A549 (cell line): ENCODE measurements around the gene OR1L6. TPM values are rescaled to one million over a fixed set of nuclear protein-coding genes. Genes with fewer than 3 reads are reported as not detected.

Experiments used
- ATAC-seq, 2 experiments: fragments of 200-7000 bp in 1 of 2; fragments of >200 bp in 1 of 2; cut with Nextera tagmentation in 1 of 2; cut with Tn5 transposase in 1 of 2; 3 replicates each; pipeline versions ENCODE4 v1.8.0 to v1.9.1; 2018 to 2020; ENCODE audit warnings: mild to moderate bottlenecking in 1 of 2, moderate library complexity in 1 of 2
- CTCF ChIA-PET: fragments of 300-600 bp; sonication (Branson Sonifier 250); formaldehyde crosslinking; extraction: SDS; loops from one replicate; lab custom pipeline; 2021; ENCODE audit warnings: antibody characterized with exemption, inconsistent platforms; lab: Yijun Ruan, JAX
- POLR2A ChIA-PET: fragments of 350-600 bp; formaldehyde crosslinking; extraction: SDS; loops from one replicate; lab custom pipeline; 2021; ENCODE audit warnings: antibody characterized with exemption, inconsistent platforms; lab: Yijun Ruan, JAX
- DNase-seq, 2 experiments: peaks; one replicate each; pipeline versions ENCODE4 v3.0.0 to v3.0.0-alpha.2; 2011 to 2016; ENCODE audit warnings: low read depth in 1 of 2, low spot score in 1 of 2
- FAIRE-seq: peaks from 2 replicates; lab custom pipeline; 2011; peaks lifted over from hg19 to GRCh38; lab: Jason Lieb, UNC
- H3K27ac ChIP-seq, 2 experiments: fragments of >200 bp; sonication (Bioruptor Twin); formaldehyde crosslinking; 3 replicates each; pipeline ENCODE4 v1.5.1; 2016 to 2017
- H3K4me1 ChIP-seq: fragments of >200 bp; sonication (Bioruptor Twin); formaldehyde crosslinking; 3 replicates; pipeline ENCODE4 v1.6.1; 2016
- H3K4me2 ChIP-seq: fragments of >200 bp; sonication (Bioruptor Twin); formaldehyde crosslinking; 3 replicates; pipeline ENCODE4 v1.6.1; 2016
- H3K4me3 ChIP-seq: fragments of >200 bp; sonication (Bioruptor Twin); formaldehyde crosslinking; 3 replicates; pipeline ENCODE4 v1.5.1; 2016
- H3K9me3 ChIP-seq: fragments of >200 bp; sonication (Bioruptor Twin); formaldehyde crosslinking; 3 replicates; pipeline ENCODE4 v1.6.1; 2016
- ATOH8 ChIP-seq: fragments of 250-450 bp; sonication (Bioruptor Pico); IDR thresholded peaks from 2 replicates; pipeline ENCODE4 v1.5.0; 2020; ENCODE audit warnings: low read depth, mild to moderate bottlenecking, moderate library complexity
- BCL3 ChIP-seq: fragments of >200 bp; sonication (Bioruptor Twin); formaldehyde crosslinking; IDR thresholded peaks from 3 replicates; pipeline ENCODE4 v1.6.1; 2016
- BHLHE40 ChIP-seq: IDR thresholded peaks from 2 replicates; pipeline ENCODE4 v1.6.1; 2012; ENCODE audit warnings: low read depth, low read length, inconsistent platforms
- CBX8 ChIP-seq: fragments of 200-600 bp; sonication (generic); IDR thresholded peaks from 2 replicates; pipeline ENCODE4 v1.6.1; 2016
- EHF ChIP-seq: fragments of 250-450 bp; sonication (Bioruptor Pico); IDR thresholded peaks from 2 replicates; pipeline ENCODE4 v1.5.0; 2020; ENCODE audit warnings: mild to moderate bottlenecking
- EHMT2 ChIP-seq: fragments of 200-600 bp; sonication (generic); IDR thresholded peaks from 2 replicates; pipeline ENCODE4 v1.6.1; 2016; ENCODE audit warnings: antibody characterized with exemption, low read depth, mild to moderate bottlenecking, moderate library complexity
- EP300 ChIP-seq, 2 experiments: fragments of >200 bp; sonication (Bioruptor Twin); formaldehyde crosslinking; IDR thresholded peaks; 2 replicates in 1 of 2; 3 replicates in 1 of 2; pipeline ENCODE4 v1.6.1; 2016 to 2017
- FOSB ChIP-seq: fragments of 250-450 bp; sonication (Bioruptor Pico); IDR thresholded peaks from 2 replicates; pipeline ENCODE4 v1.5.0; 2020; ENCODE audit warnings: mild to moderate bottlenecking, moderate library complexity
- FOSL2 ChIP-seq, 2 experiments: fragments of 450-650 bp in 1 of 2; fragments of >200 bp in 1 of 2; sonication (Bioruptor Twin) in 1 of 2; formaldehyde crosslinking; IDR thresholded peaks; 2 replicates each; pipeline versions ENCODE4 v1.5.0 to v1.6.1; 2016 to 2020; ENCODE audit warnings: mild to moderate bottlenecking in 1 of 2, moderate library complexity in 1 of 2
- FOXS1 ChIP-seq: fragments of 250-450 bp; sonication (Bioruptor Pico); IDR thresholded peaks from 2 replicates; pipeline ENCODE4 v1.5.0; 2020; ENCODE audit warnings: mild to moderate bottlenecking, moderate library complexity
- HEYL ChIP-seq: fragments of 250-450 bp; sonication (Bioruptor Pico); IDR thresholded peaks from 2 replicates; pipeline ENCODE4 v1.8.0; 2021; ENCODE audit warnings: mild to moderate bottlenecking, moderate library complexity
- HMGXB4 ChIP-seq: fragments of 250-450 bp; sonication (Bioruptor Pico); IDR thresholded peaks from 2 replicates; pipeline ENCODE4 v1.5.0; 2021; ENCODE audit warnings: mild to moderate bottlenecking, moderate library complexity, borderline replicate concordance
- HOXB5 ChIP-seq: fragments of 250-450 bp; sonication (Bioruptor Pico); IDR thresholded peaks from 2 replicates; pipeline ENCODE4 v1.5.0; 2020; ENCODE audit warnings: mild to moderate bottlenecking, moderate library complexity
- JUNB ChIP-seq: fragments of >200 bp; sonication (Bioruptor Twin); formaldehyde crosslinking; IDR thresholded peaks from 2 replicates; pipeline ENCODE4 v1.6.1; 2016
- KDM5A ChIP-seq: fragments of 200-600 bp; sonication (generic); IDR thresholded peaks from 2 replicates; pipeline ENCODE4 v1.6.1; 2016; ENCODE audit warnings: antibody characterized with exemption, mild to moderate bottlenecking
- MAFK ChIP-seq: fragments of 450-650 bp; IDR thresholded peaks from 2 replicates; pipeline ENCODE4 v1.6.1; 2014; ENCODE audit not compliant: partially characterized antibody
- NFE2L2 ChIP-seq: fragments of 150-350 bp; conservative IDR thresholded peaks from 2 replicates; pipeline ENCODE4 v1.6.1; 2014; ENCODE audit warnings: low read length
- PHF8 ChIP-seq: fragments of 200-600 bp; sonication (generic); IDR thresholded peaks from 2 replicates; pipeline ENCODE4 v1.6.1; 2016; ENCODE audit warnings: low read depth, mild to moderate bottlenecking, antibody characterized with exemption, moderate library complexity, borderline replicate concordance
- POLR2A ChIP-seq: IDR thresholded peaks from 2 replicates; pipeline ENCODE4 v1.6.1; 2012; ENCODE audit warnings: mild to moderate bottlenecking, low read length
- RFX5 ChIP-seq: fragments of 450-650 bp; IDR thresholded peaks from 2 replicates; pipeline ENCODE4 v1.7.1; 2014; ENCODE audit warnings: antibody characterized with exemption, mild to moderate bottlenecking, moderate library complexity
- RNF2 ChIP-seq: fragments of 200-600 bp; sonication (generic); IDR thresholded peaks from 2 replicates; pipeline ENCODE4 v1.6.1; 2016; ENCODE audit warnings: low read depth, mild to moderate bottlenecking, antibody characterized with exemption, moderate library complexity, borderline replicate concordance
- SMC3 ChIP-seq: fragments of >200 bp; sonication (Bioruptor Twin); formaldehyde crosslinking; IDR thresholded peaks from 3 replicates; pipeline ENCODE4 v1.6.1; 2018; ENCODE audit warnings: inconsistent platforms
- SREBF2 ChIP-seq: fragments of 450-650 bp; IDR thresholded peaks from 2 replicates; pipeline ENCODE4 v1.6.1; 2014; ENCODE audit warnings: mild to moderate bottlenecking, moderate library complexity
- TFCP2L1 ChIP-seq: fragments of 250-450 bp; sonication (Bioruptor Pico); IDR thresholded peaks from 2 replicates; pipeline ENCODE4 v1.5.0; 2021; ENCODE audit warnings: mild to moderate bottlenecking
- ZFP36 ChIP-seq: fragments of 450-650 bp; IDR thresholded peaks from 2 replicates; pipeline ENCODE4 v1.6.1; 2014; ENCODE audit warnings: borderline replicate concordance; ENCODE audit not compliant: partially characterized antibody
- ZNF302 ChIP-seq: fragments of 250-450 bp; sonication (Bioruptor Pico); IDR thresholded peaks from 2 replicates; pipeline ENCODE4 v1.9.0; 2021; ENCODE audit warnings: inconsistent platforms, mild to moderate bottlenecking, moderate library complexity
- WGBS: methylation state at CpG from one replicate; pipeline ENCODE4 v1.1.6; 2017; ENCODE audit errors: missing lambda C conversion rate; 5-methylcytosine and 5-hydroxymethylcytosine counted together
- polyA plus RNA-seq, 4 experiments: library from polyadenylated mRNA; depleted of rRNA in 3 of 4; stranded (reverse); fragments of >200 nt; fragmentation: RNase III in 1 of 4; extraction: RNeasy Plus Mini Kit Qiagen cat#74134 plus additional on column Dnase treatment in 1 of 4; gene quantifications; 2 replicates in 3 of 4; 3 replicates in 1 of 4; pipeline ENCODE4 v1.2.3, GENCODE V29; 2011 to 2017
- TF ChIP-seq, protein P1 (sequence below): IDR thresholded peaks from 2 replicates; pipeline ENCODE4 v1.6.1; 2012
- TF ChIP-seq, protein P2 (sequence below): IDR thresholded peaks from 2 replicates; pipeline ENCODE4 v1.6.1; 2012

OR1L6 gene
- polyA plus RNA-seq, 2 of the 4 experiments (the other 2 are of a cell fraction): not detected

DNA sequence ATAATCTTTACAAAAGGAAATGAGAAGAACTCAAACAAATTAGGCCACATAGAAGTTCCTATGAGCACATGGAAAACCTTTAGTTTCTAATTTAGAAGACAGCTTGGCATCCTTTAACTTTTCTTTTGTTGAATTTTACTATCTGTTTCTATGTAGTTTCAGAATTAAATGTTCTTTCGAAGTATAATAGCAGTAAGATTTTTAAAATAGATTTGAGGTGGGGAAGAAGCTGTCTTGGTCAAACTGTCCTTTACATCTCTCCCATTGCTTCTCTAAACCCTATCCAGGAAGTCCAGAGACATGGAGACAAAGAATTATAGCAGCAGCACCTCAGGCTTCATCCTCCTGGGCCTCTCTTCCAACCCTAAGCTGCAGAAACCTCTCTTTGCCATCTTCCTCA, 18.4 kb upstream of the OR1L6 start, which contains the start of gene OR1L4:
TSS of gene OR1L4 (plus strand) at position 301 of the 400 bp plus-strand sequence. CDS start at position 301, 0 bp downstream.
- WGBS: 4% methylated on average over 1 of the region's 1 CpG
- no peak for TF ChIP-seq RFX5
- no peak for TF ChIP-seq FOSB (CRISPR knock-in tag)
- no peak for TF ChIP-seq SMC3
- TF ChIP-seq TFCP2L1 (CRISPR knock-in tag): no peak
- no peak for TF ChIP-seq PHF8
- TF ChIP-seq KDM5A: no peak
- TF ChIP-seq, protein P1, sequence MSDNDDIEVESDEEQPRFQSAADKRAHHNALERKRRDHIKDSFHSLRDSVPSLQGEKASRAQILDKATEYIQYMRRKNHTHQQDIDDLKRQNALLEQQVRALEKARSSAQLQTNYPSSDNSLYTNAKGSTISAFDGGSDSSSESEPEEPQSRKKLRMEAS: no peak
- no peak for TF ChIP-seq EP300 (IDR thresholded peaks at IDR 0.05)
- no peak for TF ChIP-seq CBX8
- no peak for TF ChIP-seq FOXS1 (CRISPR knock-in tag)
- no peak for TF ChIP-seq EHMT2
- no peak for TF ChIP-seq HMGXB4 (CRISPR knock-in tag)
- Histone ChIP-seq H3K27ac (no peak within 1 kb of the TSS), H3K9me3 (peaks cover 25% of the 10 kb centered on the region; the same call in 2 of the 3 replicates), H3K4me1 (no peaks in the 10 kb centered on the region), H3K4me2 (no peak within 1 kb of the TSS), H3K4me3 (no peak within 1 kb of the TSS)
- CTCF ChIA-PET: no interaction called here
- ATAC-seq (no peak), FAIRE-seq (no peak), DNase-seq (no peak)
- POLR2A ChIA-PET: no interaction called here

- TF ChIP-seq PHF8: no peak
- 0 out of 2 replicates have a peak, but pooled peaks have one; percentile 6 for TF ChIP-seq NFE2L2
- CTCF ChIA-PET: no interaction called here
- no peak for ATAC-seq
- H3K4me3 ChIP-seq: no peak overlapping the region
- no peaks in the 10 kb centered on the region for H3K4me1 ChIP-seq
- WGBS: under 1% methylated on average over 2 of the region's 2 CpGs
- FAIRE-seq: no peak
- POLR2A ChIA-PET: no interaction called here
- no peak overlapping the region for H3K27ac ChIP-seq
- no peak for DNase-seq
- H3K9me3 ChIP-seq: peaks cover 25% of the 10 kb centered on the region
- H3K4me2 ChIP-seq: no peak overlapping the region
Observed at GRCh38 chr9:122754825-122755224, 12.7 kb downstream of the OR1L6 start.

GRCh38 chr9:122767817-122768216, 25.7 kb downstream of the OR1L6 start:
- H3K4me2 ChIP-seq: no peak overlapping the region
- peaks cover 7% of the 10 kb centered on the region; the same call in 1 of the 3 replicates for H3K9me3 ChIP-seq
- H3K4me3 ChIP-seq: no peak overlapping the region
- 8% methylated on average over 4 of the region's 4 CpGs for WGBS
- H3K4me1 ChIP-seq: no peaks in the 10 kb centered on the region
- CTCF ChIA-PET: interaction anchor here (0.9 kb wide), 2 partner anchors 10 to 415 kb away, joined by 3 read pairs; no protein-coding TSS in a partner anchor
- ATAC-seq: no peak
- no peak overlapping the region for H3K27ac ChIP-seq
- POLR2A ChIA-PET: no interaction called here
- TF ChIP-seq JUNB: no peak
- no peak for TF ChIP-seq NFE2L2
- TF ChIP-seq HMGXB4 (CRISPR knock-in tag): no peak
- no peak for TF ChIP-seq HEYL (CRISPR knock-in tag)
- TF ChIP-seq EHF: no peak
- no peak for TF ChIP-seq ATOH8 (CRISPR knock-in tag)
- no peak for TF ChIP-seq BCL3
- TF ChIP-seq HOXB5 (CRISPR knock-in tag): no peak
- TF ChIP-seq, protein P2, sequence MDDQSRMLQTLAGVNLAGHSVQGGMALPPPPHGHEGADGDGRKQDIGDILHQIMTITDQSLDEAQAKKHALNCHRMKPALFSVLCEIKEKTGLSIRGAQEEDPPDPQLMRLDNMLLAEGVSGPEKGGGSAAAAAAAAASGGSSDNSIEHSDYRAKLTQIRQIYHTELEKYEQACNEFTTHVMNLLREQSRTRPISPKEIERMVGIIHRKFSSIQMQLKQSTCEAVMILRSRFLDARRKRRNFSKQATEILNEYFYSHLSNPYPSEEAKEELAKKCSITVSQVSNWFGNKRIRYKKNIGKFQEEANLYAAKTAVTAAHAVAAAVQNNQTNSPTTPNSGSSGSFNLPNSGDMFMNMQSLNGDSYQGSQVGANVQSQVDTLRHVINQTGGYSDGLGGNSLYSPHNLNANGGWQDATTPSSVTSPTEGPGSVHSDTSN: no peak
- TF ChIP-seq ZFP36: no peak
- TF ChIP-seq ZNF302 (CRISPR knock-in tag): no peak
- TF ChIP-seq MAFK: no peak
- TF ChIP-seq FOSL2 (IDR thresholded peaks at IDR 0.05): no peak
- no peak for TF ChIP-seq FOSL2 (CRISPR knock-in tag; IDR thresholded peaks at IDR 0.05)
- TF ChIP-seq RNF2: no peak
- TF ChIP-seq BHLHE40: no peak
- no peak for TF ChIP-seq POLR2A
- no peak for TF ChIP-seq SREBF2
- no peak for FAIRE-seq
- DNase-seq: no peak
